Endothelial cell of umbilical vein (primary cell): ENCODE data around the gene IGFBP2. TPM values are rescaled to one million over a fixed set of nuclear protein-coding genes. Genes with fewer than 3 reads are reported as not detected.

Source experiments
- BruUV-seq: library from RNA; stranded (reverse); fragments of 400-500 nt; replicated peaks from 2 replicates; lab custom pipeline; 2021; lab: Mats Ljungman, UMichigan
- CTCF ChIA-PET: fragments of 300-600, 350-600 bp; sonication (Branson Sonifier 250); formaldehyde crosslinking; loops from one replicate; lab custom pipeline; 2021; ENCODE audit warnings: antibody characterized with exemption, inconsistent platforms; lab: Charles Lee
- POLR2A ChIA-PET: fragments of 300-600, 350-600 bp; sonication (Branson Sonifier 250); formaldehyde crosslinking; loops from one replicate; lab custom pipeline; 2021; ENCODE audit warnings: antibody characterized with exemption, inconsistent platforms; lab: Charles Lee
- DNase-seq: peaks from one replicate; pipeline ENCODE4 v3.0.0-alpha.2; 2011; ENCODE audit warnings: low read depth, low spot score
- FAIRE-seq: peaks from 2 replicates; lab custom pipeline; 2011; peaks lifted over from hg19 to GRCh38; lab: Jason Lieb, UNC
- H2AFZ ChIP-seq: 2 replicates; pipeline ENCODE4 v1.6.0; 2012; ENCODE audit warnings: low read depth, low read length, control low read depth, inconsistent platforms
- H3K27ac ChIP-seq: 2 replicates; pipeline ENCODE4 v1.5.1; 2011; ENCODE audit warnings: low read depth, mild to moderate bottlenecking, control low read depth, low read length, moderate library complexity; ENCODE audit not compliant: insufficient read depth
- H3K27me3 ChIP-seq, 2 experiments: 2 replicates each; pipeline versions ENCODE4 v1.6.0 to v1.6.1; 2011; ENCODE audit warnings: low read length in 2 of 2, mixed read lengths in 1 of 2; ENCODE audit not compliant: control insufficient read depth in 2 of 2, insufficient read depth in 2 of 2
- H3K36me3 ChIP-seq, 2 experiments: 2 replicates in 1 of 2; 3 replicates in 1 of 2; pipeline ENCODE4 v1.5.1; 2011; ENCODE audit warnings: low read length in 2 of 2, mild to moderate bottlenecking in 1 of 2, moderate library complexity in 1 of 2; ENCODE audit not compliant: control insufficient read depth in 2 of 2, insufficient read depth in 2 of 2; ENCODE audit errors: extremely low read depth in 1 of 2
- H3K4me1 ChIP-seq: 3 replicates; pipeline ENCODE4 v1.5.1; 2011; ENCODE audit warnings: mild to moderate bottlenecking, low read length; ENCODE audit not compliant: control insufficient read depth, insufficient read depth; ENCODE audit errors: extremely low read depth
- H3K4me2 ChIP-seq: 2 replicates; pipeline ENCODE4 v1.6.1; 2011; ENCODE audit warnings: low read length, control low read depth, mixed read lengths; ENCODE audit not compliant: insufficient read depth
- H3K4me3 ChIP-seq, 3 experiments: fragments of 200-600 bp in 1 of 3; sonication (generic), shearing (Covaris generic) in 1 of 3; replicated peaks in 1 of 3; 2 replicates each; pipeline ENCODE4 v1.5.1; 2011 to 2016; ENCODE audit warnings: control low read depth in 3 of 3, low read length in 3 of 3, mild to moderate bottlenecking in 2 of 3, inconsistent platforms in 1 of 3, low read depth in 1 of 3, moderate library complexity in 1 of 3; ENCODE audit not compliant: insufficient read depth in 1 of 3
- H3K79me2 ChIP-seq: 2 replicates; pipeline ENCODE4 v1.6.0; 2012; ENCODE audit warnings: low read length, inconsistent platforms; ENCODE audit not compliant: control insufficient read depth, insufficient read depth
- H3K9ac ChIP-seq: replicated peaks from 2 replicates; pipeline ENCODE3; 2011; ENCODE audit warnings: low read length, control low read depth; ENCODE audit not compliant: insufficient read depth; ENCODE audit errors: extremely low read depth
- H3K9me1 ChIP-seq: replicated peaks from 3 replicates; pipeline ENCODE4 v1.6.0; 2011; ENCODE audit warnings: mild to moderate bottlenecking, low read length; ENCODE audit not compliant: control insufficient read depth, insufficient read depth; ENCODE audit errors: extremely low read depth
- H3K9me3 ChIP-seq: replicated peaks from 2 replicates; pipeline ENCODE4 v1.5.1; 2012; ENCODE audit warnings: low read length, inconsistent platforms; ENCODE audit not compliant: control insufficient read depth, insufficient read depth
- H4K20me1 ChIP-seq: replicated peaks from 2 replicates; pipeline ENCODE3; 2011; ENCODE audit warnings: mild to moderate bottlenecking, low read length; ENCODE audit not compliant: control insufficient read depth, insufficient read depth; ENCODE audit errors: extremely low read depth
- EZH2 ChIP-seq: IDR thresholded peaks from 2 replicates; pipeline ENCODE4 v1.6.1; 2012; ENCODE audit warnings: borderline replicate concordance, low read depth, mild to moderate bottlenecking, moderate library complexity, low read length, inconsistent platforms; ENCODE audit not compliant: severe bottlenecking
- FOS ChIP-seq: IDR thresholded peaks from 2 replicates; pipeline ENCODE4 v1.6.1; 2011; ENCODE audit warnings: mild to moderate bottlenecking, low read length, moderate library complexity, borderline replicate concordance; ENCODE audit not compliant: insufficient read depth
- GATA2 ChIP-seq: IDR thresholded peaks from 2 replicates; pipeline ENCODE4 v1.7.0; 2011; ENCODE audit warnings: low read depth, mild to moderate bottlenecking, moderate library complexity, mixed read lengths, low read length; ENCODE audit not compliant: insufficient read length, insufficient read depth
- JUN ChIP-seq: IDR thresholded peaks from 2 replicates; pipeline ENCODE4 v1.6.1; 2011; ENCODE audit warnings: borderline replicate concordance, low read depth; ENCODE audit not compliant: insufficient read length, insufficient read depth
- MAX ChIP-seq: IDR thresholded peaks from 2 replicates; pipeline ENCODE4 v1.6.1; 2011; ENCODE audit not compliant: insufficient read depth, insufficient read length
- MYC ChIP-seq: IDR thresholded peaks from one replicate; pipeline ENCODE4 v1.6.1; 2011; ENCODE audit warnings: mild to moderate bottlenecking, low read depth, low read length
- POLR2A ChIP-seq: IDR thresholded peaks from 2 replicates; pipeline ENCODE4 v1.6.1; 2012; ENCODE audit warnings: low read depth, mild to moderate bottlenecking, control low read depth, low read length
- POLR2AphosphoS5 ChIP-seq: IDR thresholded peaks from 2 replicates; pipeline ENCODE4 v1.6.1; 2012; ENCODE audit warnings: low read depth, mild to moderate bottlenecking, control low read depth, low read length, moderate library complexity; ENCODE audit not compliant: insufficient read depth
- dilution Hi-C: fragments of 300-500 bp; cut with MboI; formaldehyde crosslinking; loops from one replicate; pipeline ENCODE4 v1.15.0; 2019; ENCODE audit warnings: low sequenced_read_pairs; ENCODE audit not compliant: extremely low pct_ligation_motif_present
- intact Hi-C: fragments of 100-400 bp; cut with micrococcal nuclease; formaldehyde crosslinking; loops from one replicate; pipeline ENCODE4 v1.10.0; 2022
- polyA plus RNA-seq, 4 experiments: library from polyadenylated mRNA; depleted of rRNA in 3 of 4; stranded (reverse) in 3 of 4; unstranded in 1 of 4; fragments of >200 nt; gene quantifications; 2 replicates each; pipeline versions ENCODE4 v1.2.1 to v1.2.3, GENCODE V29; 2011 to 2012; ENCODE audit warnings: missing spikeins in 1 of 4
- total RNA-seq: library from RNA; stranded (reverse); gene quantifications from 2 replicates; pipeline ENCODE4 v1.2.3, GENCODE V29; 2021
- TF ChIP-seq, protein P1 (sequence below), 2 donors: IDR thresholded peaks; 1 replicate in 1 of 2; 2 replicates in 1 of 2; pipeline ENCODE4 v1.5.1; 2011; ENCODE audit warnings: low read length in 2 of 2, mild to moderate bottlenecking in 2 of 2, moderate library complexity in 2 of 2, control low read depth in 1 of 2, inconsistent platforms in 1 of 2, low read depth in 1 of 2; ENCODE audit not compliant: insufficient read depth in 1 of 2; ENCODE audit errors: extremely low read depth in 1 of 2

The IGFBP2 gene
- total and polyA plus RNA-seq, 2 donors (not counting 3 experiments of a cell fraction or from before 2014, with no cell fraction given), result 212 to 261 TPM

GRCh38 chr2:216659276-216659675 is 26.1 kb downstream of the IGFBP2 start:
- no peak overlapping the region for H2AFZ ChIP-seq
- no peak overlapping the region for H3K4me2 ChIP-seq
- H3K9me1 ChIP-seq, result no peaks in the 10 kb centered on the region
- ChIA-PET POLR2A (no interaction called here), CTCF (interaction anchor here (1.3 to 12.6 kb wide), 2 partner anchors 14 to 138 kb away, joined by 4 to 583 read pairs; no protein-coding TSS in a partner anchor)
- BruUV-seq, result no TSS peak
- no peak overlapping the region for H3K27ac ChIP-seq
- no peaks in the 10 kb centered on the region for H4K20me1 ChIP-seq
- H3K4me1 ChIP-seq, result peaks cover 3% of the 10 kb centered on the region
- DNase-seq, result no peak
- dilution Hi-C loops, result loop anchor here (10.0 kb wide), 1 partner anchor 134 kb away; no protein-coding TSS in a partner anchor
- no peaks in the 10 kb centered on the region for H3K27me3 ChIP-seq
- no peak for TF ChIP-seq POLR2A
- no peak for TF ChIP-seq EZH2
- no peak for TF ChIP-seq MAX
- TF ChIP-seq POLR2AphosphoS5, result no peak
- no peak for TF ChIP-seq JUN
- no peak for TF ChIP-seq GATA2
- no peak for TF ChIP-seq FOS
- TF ChIP-seq MYC, result no peak
- TF ChIP-seq, protein P1, sequence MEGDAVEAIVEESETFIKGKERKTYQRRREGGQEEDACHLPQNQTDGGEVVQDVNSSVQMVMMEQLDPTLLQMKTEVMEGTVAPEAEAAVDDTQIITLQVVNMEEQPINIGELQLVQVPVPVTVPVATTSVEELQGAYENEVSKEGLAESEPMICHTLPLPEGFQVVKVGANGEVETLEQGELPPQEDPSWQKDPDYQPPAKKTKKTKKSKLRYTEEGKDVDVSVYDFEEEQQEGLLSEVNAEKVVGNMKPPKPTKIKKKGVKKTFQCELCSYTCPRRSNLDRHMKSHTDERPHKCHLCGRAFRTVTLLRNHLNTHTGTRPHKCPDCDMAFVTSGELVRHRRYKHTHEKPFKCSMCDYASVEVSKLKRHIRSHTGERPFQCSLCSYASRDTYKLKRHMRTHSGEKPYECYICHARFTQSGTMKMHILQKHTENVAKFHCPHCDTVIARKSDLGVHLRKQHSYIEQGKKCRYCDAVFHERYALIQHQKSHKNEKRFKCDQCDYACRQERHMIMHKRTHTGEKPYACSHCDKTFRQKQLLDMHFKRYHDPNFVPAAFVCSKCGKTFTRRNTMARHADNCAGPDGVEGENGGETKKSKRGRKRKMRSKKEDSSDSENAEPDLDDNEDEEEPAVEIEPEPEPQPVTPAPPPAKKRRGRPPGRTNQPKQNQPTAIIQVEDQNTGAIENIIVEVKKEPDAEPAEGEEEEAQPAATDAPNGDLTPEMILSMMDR (IDR thresholded peaks at IDR 0.05; ENCODE audit: extremely low read depth in 1 of 2, insufficient read depth in 1 of 2, low read depth in 1 of 2, low read length in 2 of 2), result no peak
- H3K36me3 ChIP-seq, result peaks cover 0 to 2% of the 10 kb centered on the region in 2 experiments
- H3K9ac ChIP-seq, result no peak overlapping the region
- H3K79me2 ChIP-seq, result peaks cover 2% of the 10 kb centered on the region
- intact Hi-C loops, result no loop called here
- H3K9me3 ChIP-seq, result no peaks in the 10 kb centered on the region
- FAIRE-seq, result no peak
- no peak overlapping the region for H3K4me3 ChIP-seq
